Activated CD4-positive, alpha-beta memory T cell treated with anti-CD3 and anti-CD28 coated beads, Interleukin-2, amount 10 ng/mL, durations not matched to agents 7 days and 5 days (primary cell): Measurements from ENCODE around the gene KCNAB1. TPM values are rescaled to one million over a fixed set of nuclear protein-coding genes. Genes with fewer than 3 reads are reported as not detected.

Experiments
- CTCF ChIA-PET: fragments of 350-600 bp; sonication (Branson Sonifier 250); formaldehyde crosslinking; loops from one replicate; lab custom pipeline; 2021; ENCODE audit warnings: antibody characterized with exemption, inconsistent platforms; lab: Charles Lee
- POLR2A ChIA-PET: fragments of 350-600 bp; sonication (Branson Sonifier 250); formaldehyde crosslinking; loops from one replicate; lab custom pipeline; 2021; ENCODE audit warnings: antibody characterized with exemption; lab: Charles Lee
- DNase-seq: peaks from one replicate; pipeline ENCODE4 v3.0.0-alpha.2; 2020
- H3K27ac Mint-ChIP-seq: one replicate; pipeline ENCODE4 v1.8.0; 2021; ENCODE audit warnings: mild to moderate bottlenecking, mixed read lengths
- H3K27me3 Mint-ChIP-seq: one replicate; pipeline ENCODE4 v1.8.0; 2021; ENCODE audit warnings: mixed read lengths
- H3K36me3 Mint-ChIP-seq: one replicate; pipeline ENCODE4 v1.8.0; 2021; ENCODE audit warnings: low read depth, mixed read lengths
- H3K4me1 Mint-ChIP-seq: one replicate; pipeline ENCODE4 v1.8.0; 2021; ENCODE audit warnings: mixed read lengths
- H3K4me3 Mint-ChIP-seq: one replicate; pipeline ENCODE4 v1.8.0; 2021; ENCODE audit warnings: mild to moderate bottlenecking, mixed read lengths
- H3K9me3 Mint-ChIP-seq: one replicate; pipeline ENCODE4 v1.8.0; 2021; ENCODE audit warnings: mixed read lengths
- total RNA-seq, 2 experiments: library from RNA; stranded (reverse); gene quantifications; one replicate each; pipeline ENCODE4 v1.2.3, GENCODE V29; 2021

The KCNAB1 gene
- total RNA-seq, 2 experiments from 2014 or later: not detected

DNA sequence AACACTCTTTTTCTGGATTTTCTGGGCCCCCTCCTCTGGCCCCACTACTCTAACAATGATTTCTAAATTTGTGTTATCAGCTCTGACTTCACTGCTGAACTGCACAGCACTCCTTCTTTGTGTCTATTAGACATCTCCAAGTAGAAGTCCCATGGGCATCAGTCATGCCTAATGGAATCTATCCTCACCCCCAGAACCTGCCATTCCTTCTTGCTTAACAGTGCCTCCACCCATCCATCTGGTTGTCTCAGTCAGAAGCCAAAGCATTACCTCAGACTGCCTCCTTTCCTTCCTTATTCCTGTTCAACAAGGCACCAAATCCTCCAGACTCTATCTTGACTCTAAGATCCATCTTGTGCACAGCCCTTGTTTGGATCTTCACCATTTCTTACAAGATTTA, 398.3 kb downstream of the KCNAB1 start:
- POLR2A ChIA-PET: interaction anchor here (2.1 kb wide), 1 partner anchor 570 kb away, joined by 5 read pairs; no protein-coding TSS in a partner anchor
- peaks cover 12% of the 10 kb centered on the region for H3K27me3 Mint-ChIP-seq

DNA sequence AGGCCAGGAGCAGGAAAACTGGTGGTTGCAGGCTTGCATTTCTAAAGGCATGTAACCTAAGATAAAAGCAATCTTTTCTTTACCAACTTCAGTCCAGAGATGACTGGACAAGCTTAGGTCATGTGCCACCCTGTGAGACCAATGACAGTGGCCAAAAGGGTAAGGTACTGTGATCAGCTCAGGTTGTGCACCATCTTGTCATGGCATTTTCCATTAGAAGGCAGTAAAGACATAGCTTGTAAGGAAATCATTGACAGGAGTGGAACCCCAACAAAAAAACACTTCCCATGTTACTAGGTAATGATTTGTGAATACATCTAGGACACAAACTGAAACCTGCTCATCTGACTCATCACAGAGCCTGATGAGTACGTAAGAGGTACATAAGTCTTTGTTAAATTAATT, 399.4 kb downstream of the KCNAB1 start:
- peaks cover 14% of the 10 kb centered on the region for H3K27me3 Mint-ChIP-seq
- ChIA-PET CTCF (interaction anchor here (1.1 to 1.5 kb wide), 3 partner anchors 10 to 617 kb away, joined by 3 to 5 read pairs (median 4); no protein-coding TSS in a partner anchor), POLR2A (interaction anchor here (1.4 to 2.3 kb wide), 2 partner anchors 8 to 36 kb away, joined by 4 to 5 read pairs; no protein-coding TSS in a partner anchor)
- peaks cover 19% of the 10 kb centered on the region for H3K36me3 Mint-ChIP-seq
- no peak for DNase-seq
- H3K9me3 Mint-ChIP-seq: peaks cover 7% of the 10 kb centered on the region
- H3K27ac Mint-ChIP-seq: no peak overlapping the region
- H3K4me3 Mint-ChIP-seq: no peak overlapping the region
- H3K4me1 Mint-ChIP-seq: peaks cover 44% of the 10 kb centered on the region

More for the DNA sequence above, 398.3 kb downstream of the KCNAB1 start:
- CTCF ChIA-PET: interaction anchor here (1.1 to 1.5 kb wide), 2 partner anchors 17 to 618 kb away, joined by 3 to 4 read pairs; no protein-coding TSS in a partner anchor
- Mint-ChIP-seq H3K36me3 (peaks cover 11% of the 10 kb centered on the region), H3K9me3 (peaks cover 4% of the 10 kb centered on the region), H3K27ac (no peak overlapping the region), H3K4me3 (no peak overlapping the region), H3K4me1 (peaks cover 33% of the 10 kb centered on the region)
- DNase-seq: no peak

DNA sequence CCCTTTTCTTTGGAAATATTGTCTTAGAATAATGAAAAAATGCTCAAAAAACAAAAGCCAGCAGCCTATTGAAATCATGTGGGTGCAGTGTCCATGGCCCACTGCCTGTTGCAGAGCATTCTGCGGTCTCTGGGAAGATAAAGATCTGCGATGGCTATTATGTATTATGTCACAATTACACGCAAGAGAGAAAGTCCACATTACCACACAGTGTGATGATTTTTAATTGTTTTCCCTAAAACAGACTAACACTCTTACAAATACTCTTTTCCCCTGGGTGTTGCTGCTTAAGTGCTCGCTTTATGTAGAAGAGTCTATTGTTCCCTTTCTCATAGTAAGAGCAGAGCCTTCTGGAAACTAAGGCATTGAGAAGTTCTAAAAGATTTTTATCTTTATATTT, 402.3 kb downstream of the KCNAB1 start:
- Mint-ChIP-seq H3K4me1 (peaks cover 50% of the 10 kb centered on the region), H3K4me3 (no peak overlapping the region), H3K36me3 (peaks cover 22% of the 10 kb centered on the region), H3K27ac (no peak overlapping the region), H3K9me3 (peaks cover 7% of the 10 kb centered on the region), H3K27me3 (peaks cover 14% of the 10 kb centered on the region)
- ChIA-PET POLR2A (interaction anchor here (0.6 to 3.0 kb wide), 3 partner anchors 32 to 566 kb away, joined by 6 to 11 read pairs (median 6); partner anchors contain the start of gene SSR3), CTCF (interaction anchor here (3.0 kb wide), 1 partner anchor 615 kb away, joined by 20 read pairs; no protein-coding TSS in a partner anchor)
- no peak for DNase-seq

DNA sequence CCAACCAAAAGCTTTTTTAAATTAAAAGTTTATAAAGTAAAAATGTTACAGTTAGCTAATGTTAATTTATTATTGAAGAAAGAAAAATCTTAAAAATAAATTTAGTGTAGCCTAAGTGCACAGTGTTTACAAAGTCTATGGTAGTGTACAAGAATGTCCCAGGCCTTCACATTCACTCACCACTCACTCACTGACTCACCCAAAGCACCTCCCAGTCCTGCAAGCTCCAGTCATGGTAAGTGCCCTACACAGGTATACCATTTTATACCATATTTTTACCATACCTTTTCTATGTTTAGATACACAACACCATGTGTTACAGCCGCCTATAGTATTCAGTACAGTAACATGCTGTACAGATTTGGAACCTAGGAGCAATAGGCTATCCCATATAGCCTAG, 405.4 kb downstream of the KCNAB1 start:
- DNase-seq: no peak
- H3K4me3 Mint-ChIP-seq: no peak overlapping the region
- H3K27me3 Mint-ChIP-seq: peaks cover 6% of the 10 kb centered on the region
- CTCF ChIA-PET: interaction anchor here (1.3 to 3.0 kb wide), 9 partner anchors 9 to 611 kb away, joined by 3 to 20 read pairs (median 8); partner anchors contain the start of gene SSR3
- H3K27ac Mint-ChIP-seq: no peak overlapping the region
- POLR2A ChIA-PET: interaction anchor here (0.6 to 3.0 kb wide), 6 partner anchors 9 to 634 kb away, joined by 3 to 28 read pairs (median 5); partner anchors contain the start of genes CCNL1 and SSR3
- peaks cover 7% of the 10 kb centered on the region for H3K9me3 Mint-ChIP-seq
- H3K4me1 Mint-ChIP-seq: peaks cover 33% of the 10 kb centered on the region
- peaks cover 22% of the 10 kb centered on the region for H3K36me3 Mint-ChIP-seq

DNA sequence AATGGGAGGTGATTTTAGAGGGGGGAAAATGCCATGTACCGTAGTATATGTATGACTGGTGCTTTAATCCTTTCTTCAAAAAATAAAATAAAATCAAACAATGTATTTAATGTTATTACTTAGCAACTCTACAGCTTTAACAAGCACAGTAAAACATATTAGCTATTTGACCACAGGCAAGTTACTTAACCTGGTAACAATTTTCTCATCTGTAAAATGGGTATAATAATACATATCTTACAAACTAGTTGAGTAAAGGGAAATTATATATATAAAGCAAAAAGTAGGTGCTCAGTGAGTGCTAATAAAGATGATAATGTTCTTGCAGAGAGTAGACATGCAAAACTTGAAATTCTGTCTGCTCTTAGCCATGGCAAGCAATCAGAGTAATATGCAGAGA, 406.7 kb downstream of the KCNAB1 start:
- Mint-ChIP-seq H3K27ac (no peak overlapping the region), H3K36me3 (peaks cover 22% of the 10 kb centered on the region), H3K4me3 (no peak overlapping the region), H3K4me1 (peaks cover 27% of the 10 kb centered on the region), H3K27me3 (peaks cover 6% of the 10 kb centered on the region), H3K9me3 (peaks cover 7% of the 10 kb centered on the region)
- POLR2A ChIA-PET: no interaction called here
- DNase-seq: no peak
- CTCF ChIA-PET: interaction anchor here (0.9 kb wide), 1 partner anchor 28 kb away, joined by 3 read pairs; the partner anchor contains the start of gene SSR3

DNA sequence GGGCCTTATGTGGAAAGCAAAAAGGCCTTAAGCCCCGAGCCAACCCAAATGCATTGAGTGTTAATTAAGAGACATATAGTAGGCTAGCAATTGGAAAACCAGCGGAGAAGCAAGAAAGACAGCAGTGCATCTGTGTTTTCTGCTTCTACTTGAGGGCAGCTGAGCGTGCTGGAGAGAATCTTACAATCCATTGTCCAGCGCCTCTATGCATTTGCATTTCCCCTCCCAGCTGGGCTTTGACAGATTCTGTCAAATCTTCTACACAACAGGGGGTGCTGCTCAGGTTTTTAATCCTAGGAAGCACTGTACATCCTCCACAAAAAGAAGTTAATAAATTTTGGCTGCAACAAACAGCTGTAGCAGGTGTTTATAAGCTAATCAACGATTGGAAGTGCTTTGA, 410.6 kb downstream of the KCNAB1 start:
- no peaks in the 10 kb centered on the region for H3K27me3 Mint-ChIP-seq
- H3K9me3 Mint-ChIP-seq: no peaks in the 10 kb centered on the region
- ChIA-PET CTCF (interaction anchor here (1.7 kb wide), 1 partner anchor 13 kb away, joined by 5 read pairs; no protein-coding TSS in a partner anchor), POLR2A (interaction anchor here (1.2 kb wide), 1 partner anchor 148 kb away, joined by 3 read pairs; no protein-coding TSS in a partner anchor)
- peaks cover under 1% of the 10 kb centered on the region for H3K36me3 Mint-ChIP-seq
- no peak overlapping the region for H3K27ac Mint-ChIP-seq
- peaks cover 9% of the 10 kb centered on the region for H3K4me1 Mint-ChIP-seq
- no peak for DNase-seq
- H3K4me3 Mint-ChIP-seq: no peak overlapping the region

DNA sequence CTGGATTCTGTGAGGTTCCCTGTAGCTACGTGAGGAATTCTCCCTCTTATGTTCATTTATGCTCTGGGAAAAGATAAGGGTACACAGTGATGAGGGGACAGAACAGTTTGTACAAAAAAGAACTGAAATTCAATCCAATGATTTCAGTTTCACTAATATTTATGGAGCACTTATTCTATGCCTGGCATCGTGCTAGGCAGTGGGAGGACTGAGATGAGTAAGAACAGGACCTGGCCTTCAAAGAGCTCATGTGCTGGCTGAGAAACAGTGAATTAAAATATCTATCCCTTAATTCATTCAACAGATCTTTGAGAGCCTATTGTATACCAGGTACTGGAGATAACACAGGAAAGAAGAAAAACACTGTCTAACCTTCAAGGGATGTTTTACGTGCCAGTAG, 412.4 kb downstream of the KCNAB1 start:
- CTCF ChIA-PET: interaction anchor here (0.8 to 1.0 kb wide), 2 partner anchors 8 to 24 kb away, joined by 3 to 4 read pairs; no protein-coding TSS in a partner anchor

DNA sequence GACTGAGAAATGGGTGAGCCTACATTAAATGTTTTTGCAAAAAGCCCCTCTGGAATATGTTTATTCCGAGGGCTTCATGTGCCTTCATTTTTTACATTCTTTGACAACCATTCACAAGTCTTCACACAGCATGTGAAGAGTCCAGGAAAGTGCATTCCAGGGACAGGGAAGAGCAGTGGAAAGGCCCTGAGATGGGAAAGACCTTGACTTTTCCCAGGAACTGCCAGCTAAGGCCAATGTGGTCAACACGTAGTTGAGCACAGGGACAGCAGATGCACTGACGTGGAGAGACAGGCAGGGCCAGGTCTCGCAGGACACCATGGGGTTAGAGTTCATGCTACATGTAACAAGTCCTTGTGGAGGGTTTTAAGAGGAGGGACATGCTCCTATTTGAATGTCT, 412.8 kb downstream of the KCNAB1 start:
- ChIA-PET POLR2A (no interaction called here), CTCF (interaction anchor here (0.8 to 1.0 kb wide), 2 partner anchors 8 to 25 kb away, joined by 3 to 4 read pairs; no protein-coding TSS in a partner anchor)
- DNase-seq: no peak
- no peaks in the 10 kb centered on the region for H3K27me3 Mint-ChIP-seq
- H3K4me1 Mint-ChIP-seq: peaks cover 10% of the 10 kb centered on the region
- H3K36me3 Mint-ChIP-seq: peaks cover 6% of the 10 kb centered on the region
- no peak overlapping the region for H3K4me3 Mint-ChIP-seq
- H3K27ac Mint-ChIP-seq: no peak overlapping the region
- H3K9me3 Mint-ChIP-seq: no peaks in the 10 kb centered on the region

More for the DNA sequence above, 412.4 kb downstream of the KCNAB1 start:
- H3K27me3 Mint-ChIP-seq: no peaks in the 10 kb centered on the region
- peaks cover 10% of the 10 kb centered on the region for H3K4me1 Mint-ChIP-seq
- H3K4me3 Mint-ChIP-seq: no peak overlapping the region
- DNase-seq: no peak
- H3K27ac Mint-ChIP-seq: no peak overlapping the region
- POLR2A ChIA-PET: no interaction called here
- H3K36me3 Mint-ChIP-seq: peaks cover 4% of the 10 kb centered on the region
- no peaks in the 10 kb centered on the region for H3K9me3 Mint-ChIP-seq

DNA sequence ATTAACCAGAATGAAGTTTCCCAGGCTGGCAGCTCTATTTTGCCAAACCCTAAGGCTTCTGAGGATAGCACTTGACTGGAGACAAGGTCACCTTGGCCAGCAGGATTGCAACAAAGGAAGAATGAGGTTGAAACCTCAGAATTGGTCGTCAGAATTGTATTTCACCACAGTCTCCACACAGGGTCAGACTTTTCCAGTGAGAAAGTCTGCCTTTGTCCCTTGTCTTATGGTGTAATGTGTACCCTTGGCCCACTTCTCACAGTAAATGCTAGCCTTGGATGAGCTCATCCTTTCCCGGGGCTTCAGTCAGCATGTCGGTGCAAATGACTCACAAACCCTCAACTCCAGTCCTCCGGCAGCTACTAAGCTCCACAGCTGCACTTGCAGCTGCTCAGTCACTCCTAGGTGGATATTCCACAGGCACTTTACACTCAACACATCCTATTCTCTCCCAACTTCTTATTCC, 414.8 kb downstream of the KCNAB1 start:
- no peaks in the 10 kb centered on the region for H3K27me3 Mint-ChIP-seq
- H3K9me3 Mint-ChIP-seq: no peaks in the 10 kb centered on the region
- POLR2A ChIA-PET: interaction anchor here (0.7 to 1.3 kb wide), 6 partner anchors 9 to 553 kb away, joined by 3 to 4 read pairs (median 3); partner anchors contain the start of gene SSR3
- H3K4me3 Mint-ChIP-seq: no peak overlapping the region
- H3K27ac Mint-ChIP-seq: no peak overlapping the region
- DNase-seq: peak; percentile 35
- CTCF ChIA-PET: interaction anchor here (1.0 to 2.1 kb wide), 6 partner anchors 9 to 602 kb away, joined by 3 to 4 read pairs (median 3); no protein-coding TSS in a partner anchor
- peaks cover 10% of the 10 kb centered on the region for H3K4me1 Mint-ChIP-seq
- peaks cover 22% of the 10 kb centered on the region for H3K36me3 Mint-ChIP-seq

DNA sequence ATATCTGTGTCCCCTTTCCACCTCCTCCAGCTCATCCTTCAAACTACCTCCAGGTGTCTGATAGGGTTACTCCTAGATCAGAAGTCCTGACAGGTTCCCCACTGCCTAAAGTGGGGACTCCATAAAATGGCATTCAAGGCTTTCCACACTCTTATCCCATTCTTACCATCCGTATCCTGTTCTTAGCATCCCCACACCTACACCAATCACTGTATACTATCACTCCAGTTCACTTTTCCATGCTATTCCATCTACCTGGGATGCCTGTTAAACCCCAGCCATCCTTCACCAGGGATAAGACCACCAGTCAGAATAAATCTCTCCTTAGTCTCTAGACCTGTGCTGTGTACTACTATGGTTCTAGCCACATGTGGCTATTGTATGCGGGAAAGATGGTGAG, 415.4 kb downstream of the KCNAB1 start:
- H3K36me3 Mint-ChIP-seq: peaks cover 24% of the 10 kb centered on the region
- no peak overlapping the region for H3K4me3 Mint-ChIP-seq
- ChIA-PET CTCF (interaction anchor here (1.0 to 2.1 kb wide), 6 partner anchors 8 to 601 kb away, joined by 3 to 4 read pairs (median 3); no protein-coding TSS in a partner anchor), POLR2A (interaction anchor here (0.9 to 1.3 kb wide), 3 partner anchors 19 to 553 kb away, joined by 3 read pairs; partner anchors contain the start of gene SSR3)
- no peaks in the 10 kb centered on the region for H3K27me3 Mint-ChIP-seq
- no peak for DNase-seq
- H3K9me3 Mint-ChIP-seq: no peaks in the 10 kb centered on the region
- no peak overlapping the region for H3K27ac Mint-ChIP-seq
- H3K4me1 Mint-ChIP-seq: peaks cover 10% of the 10 kb centered on the region

DNA sequence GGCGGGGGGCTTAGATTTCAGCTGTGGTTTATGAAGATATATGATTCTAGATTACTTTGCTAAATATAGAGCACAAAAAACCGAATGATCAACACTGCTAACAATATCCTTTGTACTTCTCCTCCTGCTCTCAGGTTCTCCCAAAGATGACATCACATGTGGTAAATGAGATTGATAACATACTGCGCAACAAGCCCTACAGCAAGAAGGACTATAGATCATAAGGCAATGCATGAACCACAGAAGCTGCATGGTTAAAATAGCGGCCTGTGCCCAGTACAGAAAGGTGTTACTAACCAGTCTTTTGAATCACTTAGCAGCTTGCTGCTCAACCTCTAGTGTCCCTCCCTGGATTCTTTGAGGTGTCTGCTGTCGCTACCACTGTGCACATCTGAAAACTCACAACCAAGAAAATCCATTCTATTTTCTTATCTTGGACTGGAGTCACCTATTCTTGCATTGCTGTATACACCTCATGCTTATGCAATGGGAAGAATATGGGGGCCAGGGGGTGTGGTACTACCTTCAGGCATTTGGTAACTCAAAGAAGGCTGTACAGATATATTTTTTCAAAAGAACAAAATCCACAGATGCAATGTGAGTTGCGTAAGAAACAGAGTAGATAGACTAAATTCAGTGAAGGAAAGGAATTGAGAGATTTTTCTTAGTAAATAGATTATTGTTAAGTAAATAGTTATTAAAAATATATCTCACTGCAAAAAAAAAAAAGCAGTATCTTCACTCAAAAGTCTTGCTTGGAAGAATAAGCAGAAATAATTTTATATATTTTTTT, 416.3 kb downstream of the KCNAB1 start:
- Mint-ChIP-seq H3K27ac (no peak overlapping the region), H3K9me3 (no peaks in the 10 kb centered on the region), H3K4me3 (no peak overlapping the region), H3K4me1 (peaks cover 10% of the 10 kb centered on the region), H3K27me3 (no peaks in the 10 kb centered on the region), H3K36me3 (peaks cover 31% of the 10 kb centered on the region)
- CTCF ChIA-PET: interaction anchor here (0.6 to 1.2 kb wide), 3 partner anchors 29 to 493 kb away, joined by 3 to 4 read pairs (median 3); no protein-coding TSS in a partner anchor
- POLR2A ChIA-PET: no interaction called here
- no peak for DNase-seq

DNA sequence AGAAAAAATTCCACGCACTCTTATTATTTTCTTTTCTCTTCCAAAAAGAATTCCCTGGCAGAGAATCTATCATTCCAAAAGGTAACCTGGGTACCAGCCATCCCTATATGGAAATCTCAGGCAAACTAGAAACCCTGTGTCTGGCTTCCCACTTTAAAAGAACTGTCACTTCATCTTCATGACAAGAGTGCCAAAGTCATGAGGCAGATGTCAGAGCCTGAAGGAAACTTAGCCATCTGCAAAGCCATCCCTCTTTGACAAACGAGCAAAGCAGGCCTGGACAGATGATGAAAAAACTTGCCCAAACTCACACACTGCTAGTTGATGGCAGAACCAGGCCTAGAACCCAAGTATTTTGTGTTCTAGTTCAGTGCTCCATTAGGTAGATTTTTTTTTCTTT, 418.7 kb downstream of the KCNAB1 start:
- no peak for DNase-seq
- H3K4me1 Mint-ChIP-seq: peaks cover 10% of the 10 kb centered on the region
- no peaks in the 10 kb centered on the region for H3K9me3 Mint-ChIP-seq
- no peak overlapping the region for H3K27ac Mint-ChIP-seq
- peaks cover 51% of the 10 kb centered on the region for H3K36me3 Mint-ChIP-seq
- no peaks in the 10 kb centered on the region for H3K27me3 Mint-ChIP-seq
- POLR2A ChIA-PET: no interaction called here
- no peak overlapping the region for H3K4me3 Mint-ChIP-seq
- CTCF ChIA-PET: interaction anchor here (0.5 to 1.7 kb wide), 3 partner anchors 387 to 989 kb away, joined by 3 to 5 read pairs (median 3); no protein-coding TSS in a partner anchor
